KMS-11 (cell line): Measurements from ENCODE around the gene NFAT5.

ENCODE experiments used
- H2AFZ ChIP-seq: fragments of 200-600 bp; sonication (generic); 2 replicates; pipeline ENCODE4 v1.6.1; 2016; ENCODE audit warnings: antibody characterized with exemption, mixed run types, low read depth
- H3K27ac ChIP-seq: fragments of 200-600 bp; sonication (generic); 2 replicates; pipeline ENCODE4 v1.6.1; 2016; ENCODE audit warnings: mild to moderate bottlenecking, mixed run types
- H3K27me3 ChIP-seq: fragments of 200-600 bp; sonication (generic); 2 replicates; pipeline ENCODE4 v1.6.1; 2017; ENCODE audit warnings: mild to moderate bottlenecking, low read depth, mixed run types, moderate library complexity; ENCODE audit not compliant: insufficient read depth
- H3K36me3 ChIP-seq: fragments of 200-600 bp; sonication (generic); 2 replicates; pipeline ENCODE4 v1.6.1; 2017; ENCODE audit warnings: mild to moderate bottlenecking, mixed run types; ENCODE audit not compliant: insufficient read depth
- H3K4me1 ChIP-seq: fragments of 200-600 bp; sonication (generic); 2 replicates; pipeline ENCODE4 v1.6.1; 2016; ENCODE audit warnings: mild to moderate bottlenecking, low read depth, mixed run types; ENCODE audit not compliant: poor library complexity, severe bottlenecking
- H3K4me2 ChIP-seq: fragments of 200-600 bp; sonication (generic); 2 replicates; pipeline ENCODE4 v1.7.0; 2016; ENCODE audit warnings: mild to moderate bottlenecking, mixed run types
- H3K4me3 ChIP-seq: fragments of 200-600 bp; sonication (generic); IDR thresholded peaks from 2 replicates; pipeline ENCODE4 v1.6.1; 2017; ENCODE audit warnings: low read depth, low read length, mixed read lengths; ENCODE audit not compliant: insufficient read depth
- H3K79me2 ChIP-seq: fragments of 200-600 bp; sonication (generic); 2 replicates; pipeline ENCODE4 v1.6.1; 2016; ENCODE audit warnings: low read depth, mixed run types; ENCODE audit not compliant: insufficient read depth
- H3K9ac ChIP-seq: fragments of 200-600 bp; sonication (generic); 2 replicates; pipeline ENCODE4 v1.6.1; 2016; ENCODE audit warnings: mild to moderate bottlenecking, mixed run types
- H4K20me1 ChIP-seq: fragments of 200-600 bp; sonication (generic); 2 replicates; pipeline ENCODE4 v1.6.1; 2016; ENCODE audit warnings: mild to moderate bottlenecking, mixed run types; ENCODE audit not compliant: insufficient read depth
- TF ChIP-seq, protein P1 (sequence below): fragments of 200-600 bp; sonication (generic); conservative IDR thresholded peaks from 2 replicates; pipeline ENCODE4 v1.6.1; 2017; ENCODE audit warnings: low read depth, mild to moderate bottlenecking, antibody characterized with exemption, low read length, moderate library complexity, mixed read lengths

NFAT5 gene

DNA sequence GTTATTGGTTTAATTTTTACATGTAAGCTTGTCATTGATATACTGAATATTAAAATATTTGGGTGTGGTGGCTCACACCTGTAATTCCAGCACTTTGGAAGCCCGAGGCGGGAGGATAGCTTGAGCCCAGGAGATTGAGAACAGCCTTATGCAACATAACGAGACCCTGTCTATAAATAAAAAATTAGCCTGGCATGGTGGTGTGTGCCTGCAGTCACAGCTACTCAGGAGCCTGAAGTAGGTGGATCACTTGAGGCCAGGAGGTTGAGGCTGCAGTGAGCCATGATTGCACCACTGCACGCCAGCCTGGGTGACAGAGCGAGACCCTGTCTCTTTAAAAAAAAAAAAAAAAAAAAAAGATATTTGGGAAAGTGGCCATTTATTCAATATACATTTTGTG is 32.3 kb downstream of the NFAT5 start:
- Histone ChIP-seq H3K4me2 (no peak overlapping the region), H3K36me3 (no peaks in the 10 kb centered on the region), H3K4me3 (no peak overlapping the region), H3K9ac (no peak overlapping the region), H2AFZ (no peak overlapping the region), H3K27ac (no peak overlapping the region), H3K27me3 (no peaks in the 10 kb centered on the region), H3K79me2 (peaks cover 26% of the 10 kb centered on the region), H3K4me1 (no peaks in the 10 kb centered on the region), H4K20me1 (no peaks in the 10 kb centered on the region)
- TF ChIP-seq, protein P1, sequence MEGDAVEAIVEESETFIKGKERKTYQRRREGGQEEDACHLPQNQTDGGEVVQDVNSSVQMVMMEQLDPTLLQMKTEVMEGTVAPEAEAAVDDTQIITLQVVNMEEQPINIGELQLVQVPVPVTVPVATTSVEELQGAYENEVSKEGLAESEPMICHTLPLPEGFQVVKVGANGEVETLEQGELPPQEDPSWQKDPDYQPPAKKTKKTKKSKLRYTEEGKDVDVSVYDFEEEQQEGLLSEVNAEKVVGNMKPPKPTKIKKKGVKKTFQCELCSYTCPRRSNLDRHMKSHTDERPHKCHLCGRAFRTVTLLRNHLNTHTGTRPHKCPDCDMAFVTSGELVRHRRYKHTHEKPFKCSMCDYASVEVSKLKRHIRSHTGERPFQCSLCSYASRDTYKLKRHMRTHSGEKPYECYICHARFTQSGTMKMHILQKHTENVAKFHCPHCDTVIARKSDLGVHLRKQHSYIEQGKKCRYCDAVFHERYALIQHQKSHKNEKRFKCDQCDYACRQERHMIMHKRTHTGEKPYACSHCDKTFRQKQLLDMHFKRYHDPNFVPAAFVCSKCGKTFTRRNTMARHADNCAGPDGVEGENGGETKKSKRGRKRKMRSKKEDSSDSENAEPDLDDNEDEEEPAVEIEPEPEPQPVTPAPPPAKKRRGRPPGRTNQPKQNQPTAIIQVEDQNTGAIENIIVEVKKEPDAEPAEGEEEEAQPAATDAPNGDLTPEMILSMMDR = no peak

DNA sequence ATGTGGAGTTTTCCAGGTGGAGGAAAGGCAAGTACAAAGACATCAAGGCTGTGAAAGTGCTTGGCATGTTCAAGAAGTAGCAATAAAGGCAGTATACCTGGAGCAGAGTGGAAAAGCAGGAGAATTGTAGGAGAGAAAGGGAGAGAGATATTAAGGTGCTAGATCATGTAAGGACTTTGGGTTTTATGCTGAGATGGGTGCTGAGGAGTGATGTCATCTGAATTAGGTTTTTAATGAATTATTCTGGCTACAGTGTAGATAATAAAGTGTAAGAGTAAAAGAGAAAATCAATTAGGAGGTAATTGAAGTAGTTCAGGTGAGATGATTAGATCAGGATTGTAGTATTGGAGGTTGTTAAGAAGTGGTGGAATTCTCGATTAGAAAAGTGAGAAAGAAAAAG is 34.0 kb downstream of the NFAT5 start:
- no peaks in the 10 kb centered on the region for H4K20me1 ChIP-seq
- H2AFZ ChIP-seq = no peak overlapping the region
- no peaks in the 10 kb centered on the region for H3K4me1 ChIP-seq
- no peak overlapping the region for H3K27ac ChIP-seq
- TF ChIP-seq, protein P1 = no peak
- no peaks in the 10 kb centered on the region for H3K36me3 ChIP-seq
- H3K4me3 ChIP-seq = no peak overlapping the region
- H3K27me3 ChIP-seq = no peaks in the 10 kb centered on the region
- H3K79me2 ChIP-seq = peaks cover 25% of the 10 kb centered on the region
- H3K4me2 ChIP-seq = no peak overlapping the region
- H3K9ac ChIP-seq = no peak overlapping the region

DNA sequence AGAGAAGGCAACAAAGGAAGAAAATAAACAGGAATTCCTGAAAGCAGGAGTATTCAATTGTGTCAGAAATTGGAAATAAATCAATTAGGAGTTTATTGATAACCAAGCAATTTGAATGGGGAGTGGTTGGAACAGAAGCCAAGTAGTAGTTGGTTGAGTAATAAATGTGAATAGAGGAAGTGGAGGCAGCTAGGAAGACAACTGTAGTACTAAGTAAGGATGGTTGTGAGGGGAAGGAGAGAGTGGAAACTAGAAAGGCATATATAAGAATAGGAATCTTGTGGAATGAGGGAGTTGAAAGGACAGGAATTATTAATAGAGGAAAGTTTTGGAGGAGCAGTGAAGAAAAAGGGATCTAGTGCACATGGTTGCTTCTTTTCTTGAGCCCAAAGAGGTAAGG is 34.4 kb downstream of the NFAT5 start:
- Histone ChIP-seq H3K4me1 (no peaks in the 10 kb centered on the region), H3K79me2 (peaks cover 21% of the 10 kb centered on the region), H4K20me1 (no peaks in the 10 kb centered on the region), H3K27ac (no peak overlapping the region), H3K4me3 (no peak overlapping the region), H3K4me2 (no peak overlapping the region), H3K9ac (no peak overlapping the region), H3K36me3 (no peaks in the 10 kb centered on the region), H3K27me3 (no peaks in the 10 kb centered on the region), H2AFZ (no peak overlapping the region)
- TF ChIP-seq, protein P1 = no peak

DNA sequence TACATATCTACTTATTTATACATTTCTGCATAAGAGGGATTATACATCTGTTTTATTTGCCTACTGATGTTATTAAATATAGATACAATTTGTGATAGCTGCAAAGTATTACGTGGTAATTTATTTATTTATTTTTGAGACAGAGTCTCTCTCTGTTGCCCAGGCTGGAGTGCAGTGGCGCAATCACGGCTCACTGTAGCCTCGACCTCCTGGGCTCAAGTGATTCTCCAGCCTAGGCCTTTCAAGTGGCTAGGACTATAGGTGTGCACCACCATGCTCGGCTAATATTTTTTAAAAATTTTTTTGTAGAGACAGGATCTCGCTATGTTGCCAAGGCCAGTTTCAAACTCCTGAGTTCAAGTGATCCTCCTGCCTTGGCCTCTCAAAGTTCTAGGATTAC is 35.5 kb downstream of the NFAT5 start:
- TF ChIP-seq, protein P1 = no peak
- Histone ChIP-seq H3K4me3 (no peak overlapping the region), H3K9ac (no peak overlapping the region), H3K4me1 (no peaks in the 10 kb centered on the region), H2AFZ (no peak overlapping the region), H3K4me2 (no peak overlapping the region), H3K79me2 (peaks cover 15% of the 10 kb centered on the region), H4K20me1 (no peaks in the 10 kb centered on the region), H3K27ac (no peak overlapping the region), H3K36me3 (no peaks in the 10 kb centered on the region), H3K27me3 (no peaks in the 10 kb centered on the region)
